SW480 (cell line): ENCODE results near the gene ERH.
A peak's percentile ranks its signal among the peaks of the same experiment; 100 is the strongest.
"Not testable (repeated sequence)": the region's sequence is repeated elsewhere in the genome, so short reads cannot be mapped to it uniquely, and the experiment has no call there.

Experiments used
- DNase-seq: peaks from one replicate; pipeline ENCODE4 v3.0.0-alpha.2; 2016; ENCODE audit warnings: low spot score

The ERH gene

DNA sequence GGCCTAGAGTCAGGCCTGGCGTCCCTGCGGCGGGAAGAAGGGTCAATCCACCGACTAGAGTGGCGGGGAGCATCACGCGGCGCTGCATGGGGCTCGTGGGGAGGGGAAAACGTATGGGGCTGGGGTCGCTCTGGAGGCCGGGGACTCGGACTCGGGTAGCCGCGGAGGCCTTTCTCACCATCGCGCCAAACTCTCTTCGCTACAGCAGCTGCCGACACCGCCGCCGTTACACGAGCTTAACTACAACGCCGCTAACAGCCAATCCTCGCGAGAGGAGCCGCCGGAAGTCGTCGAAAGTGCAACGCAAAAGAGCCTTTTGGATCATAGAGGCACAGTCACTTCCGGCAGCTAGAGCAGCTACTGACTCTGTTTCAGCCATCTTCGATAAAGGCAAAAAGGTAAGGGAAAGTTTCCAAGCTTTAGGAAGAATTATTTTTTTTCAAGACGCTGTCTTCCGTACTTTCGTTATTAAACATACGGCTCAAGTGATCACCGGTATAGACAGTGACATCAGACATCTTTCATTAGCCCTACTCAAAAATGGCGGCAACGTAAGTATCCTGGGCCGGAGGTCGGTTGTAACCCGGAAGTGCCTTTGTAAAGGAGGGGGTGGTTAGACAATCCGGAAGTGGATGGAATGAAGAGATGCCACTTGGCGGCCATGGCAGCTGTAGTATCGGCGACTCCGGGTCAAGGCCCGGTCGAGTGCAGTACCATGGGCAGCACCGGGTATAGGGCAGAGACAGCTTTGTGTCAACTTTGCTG is at the start of gene ERH, which contains the start of gene SLC39A9:
TSS of gene ERH (minus strand) at position 247 of the 765 bp plus-strand sequence. CDS start at position 181, 66 bp downstream.
TSS of gene SLC39A9 (plus strand) at position 640 of the 765 bp plus-strand sequence. CDS start 678 bp downstream, outside the sequence.
- DNase-seq = peak; percentile 99

- no peak for DNase-seq
These were observed 45.3 kb upstream of the ERH start for GRCh38 chr14:69443296-69443805.

GRCh38 chr14:69441948-69442347 is 43.8 kb upstream of the ERH start:
- DNase-seq = no peak

- no peak for DNase-seq
These were observed 41.6 kb upstream of the ERH start for GRCh38 chr14:69439521-69440270.

DNA sequence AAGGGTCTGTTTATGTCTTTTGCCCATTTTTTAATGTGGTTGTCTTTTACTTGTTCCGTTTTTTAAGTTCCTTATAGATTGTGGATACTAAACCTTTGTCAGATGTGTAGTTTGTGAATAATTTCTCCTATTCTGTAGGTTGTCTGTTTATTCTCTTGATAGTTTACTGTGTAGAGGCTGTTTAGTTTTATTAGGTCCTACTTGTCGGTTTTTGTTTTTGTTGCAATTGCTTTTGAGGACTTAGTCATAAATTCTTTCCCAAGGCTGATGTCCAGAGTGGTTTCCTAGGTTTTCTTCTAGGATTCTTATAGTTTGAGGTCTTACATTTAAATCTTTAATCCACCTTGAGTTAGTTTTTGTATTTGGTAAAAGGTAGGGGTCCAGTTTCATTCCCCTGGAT is 34.3 kb upstream of the ERH start:
- DNase-seq = no peak

GRCh38 chr14:69430306-69430939 is 32.3 kb upstream of the ERH start:
- DNase-seq = no peak

GRCh38 chr14:69429643-69430042 is 31.5 kb upstream of the ERH start:
- no peak for DNase-seq

DNA sequence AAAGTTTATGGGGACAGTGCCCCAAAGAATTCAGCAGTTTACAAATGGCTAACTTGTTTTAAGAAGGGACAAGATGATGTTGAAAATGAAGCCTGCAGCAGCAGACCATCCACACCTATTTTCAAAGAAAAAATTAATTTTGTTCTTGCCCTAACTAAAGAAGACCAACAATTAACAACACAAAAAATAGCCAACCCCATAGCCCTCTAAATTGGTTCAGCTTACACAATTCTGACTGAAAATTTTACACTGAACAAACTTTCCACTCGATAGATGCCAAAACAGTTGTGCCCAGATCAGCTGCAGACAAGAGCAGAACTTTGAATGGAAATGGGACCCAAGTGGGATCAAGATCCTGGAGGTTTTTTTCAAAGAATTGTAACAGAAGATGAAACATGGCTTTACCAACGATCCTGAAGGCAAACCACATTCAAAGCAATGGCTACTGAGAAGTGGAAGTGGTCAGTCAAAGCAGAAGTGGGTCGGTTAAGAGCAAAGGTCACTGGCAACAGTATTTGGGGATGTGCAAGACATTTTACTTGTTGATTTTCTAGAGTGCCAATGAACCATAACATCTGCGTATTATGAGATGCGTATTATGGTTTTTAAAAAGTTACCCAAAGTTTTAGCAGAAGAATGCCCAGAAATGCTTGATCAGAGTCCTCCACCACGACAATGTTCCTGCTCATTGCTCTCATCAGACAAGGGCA is 30.3 kb upstream of the ERH start:
- no peak for DNase-seq

- no peak for DNase-seq
These were observed 29.5 kb upstream of the ERH start for GRCh38 chr14:69427596-69427995.

- no peak for DNase-seq
These were observed 26.2 kb upstream of the ERH start for GRCh38 chr14:69424149-69424923.

GRCh38 chr14:69423279-69423678 is 25.2 kb upstream of the ERH start:
- no peak for DNase-seq

GRCh38 chr14:69416087-69416486 is 18.0 kb upstream of the ERH start:
- DNase-seq = not testable (repeated sequence)

DNA sequence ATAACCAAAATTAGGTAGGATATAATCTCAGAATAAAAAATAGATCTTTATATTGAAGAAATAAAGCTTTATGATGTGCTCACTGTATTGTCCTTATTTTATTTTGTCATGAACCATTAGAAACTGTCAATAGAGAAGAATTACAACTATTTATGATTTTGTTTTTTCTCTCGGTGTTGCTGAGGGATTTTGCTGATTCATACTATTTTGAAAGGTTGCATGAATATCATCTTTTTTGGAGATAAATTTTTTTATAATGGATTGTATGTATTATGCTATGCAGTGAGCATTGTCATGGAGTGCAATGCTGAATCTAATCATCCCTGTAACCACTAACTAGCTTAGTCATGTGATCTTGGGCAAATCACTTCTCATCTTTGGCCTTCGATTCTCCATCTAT is 15.4 kb upstream of the ERH start:
- DNase-seq = no peak

GRCh38 chr14:69408331-69408960 is 10.3 kb upstream of the ERH start:
- DNase-seq = no peak

GRCh38 chr14:69405762-69406161 is 7.7 kb upstream of the ERH start:
- no peak for DNase-seq

DNA sequence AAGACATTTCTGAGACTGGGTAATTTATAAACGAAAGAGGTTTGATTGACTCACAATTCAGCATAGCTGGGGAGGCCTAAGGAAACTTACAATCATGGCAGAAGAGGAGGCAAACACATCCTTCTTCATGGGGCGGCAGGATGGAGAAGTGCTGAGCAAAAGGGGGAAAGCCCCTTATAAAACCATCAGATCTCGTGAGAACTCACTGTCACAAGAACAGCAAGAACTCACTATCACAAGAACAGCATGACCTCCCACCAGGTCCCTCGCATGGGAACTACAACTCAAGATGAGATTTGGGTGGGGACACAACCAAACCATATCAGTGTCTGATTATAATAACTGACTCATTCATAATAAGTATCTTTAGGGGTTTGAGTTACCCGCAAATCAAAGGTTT is 6.8 kb upstream of the ERH start:
- no peak for DNase-seq

DNA sequence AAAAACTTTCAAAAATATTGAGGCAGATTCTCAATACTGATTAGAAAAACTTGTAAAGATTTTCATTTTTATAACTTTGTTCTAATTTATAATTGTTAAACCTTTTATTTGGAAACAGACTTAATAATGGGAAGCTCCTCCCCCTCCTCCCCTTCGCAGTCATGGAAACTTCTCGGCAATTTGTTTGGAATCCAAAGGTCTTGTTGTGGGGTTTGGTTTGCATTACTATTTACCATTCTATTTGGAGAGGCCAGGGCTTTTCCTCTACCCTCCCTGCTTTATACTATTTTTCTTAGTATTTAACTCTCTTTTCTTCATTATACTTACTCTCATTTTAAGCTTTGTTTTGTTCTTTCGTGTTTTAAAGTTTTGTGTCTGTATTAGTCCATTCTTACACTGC is 6.4 kb upstream of the ERH start:
- no peak for DNase-seq

- DNase-seq = no peak
These were observed 3.7 kb upstream of the ERH start for GRCh38 chr14:69401841-69402240.

DNA sequence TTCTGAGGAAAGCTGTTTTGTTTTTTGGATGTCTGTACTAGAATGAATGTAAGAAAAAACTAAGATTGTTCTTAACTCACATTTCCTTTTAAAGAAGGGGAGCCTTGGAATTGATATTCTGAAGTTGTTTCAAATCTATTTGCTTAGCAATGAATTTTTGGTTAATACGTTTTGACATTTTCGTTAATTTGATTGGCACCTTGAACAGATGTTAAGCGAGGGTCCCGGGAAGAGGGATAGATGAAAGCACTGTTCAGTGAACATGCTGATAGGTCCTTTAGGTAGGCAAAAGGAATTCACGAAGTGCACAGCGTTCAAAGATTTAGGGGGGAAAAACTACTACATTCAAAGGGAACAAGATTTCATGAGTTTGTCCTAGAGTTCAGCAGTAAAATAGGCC is 2.1 kb upstream of the ERH start:
- no peak for DNase-seq

GRCh38 chr14:69399750-69400149 is 1.7 kb upstream of the ERH start:
- no peak for DNase-seq

DNA sequence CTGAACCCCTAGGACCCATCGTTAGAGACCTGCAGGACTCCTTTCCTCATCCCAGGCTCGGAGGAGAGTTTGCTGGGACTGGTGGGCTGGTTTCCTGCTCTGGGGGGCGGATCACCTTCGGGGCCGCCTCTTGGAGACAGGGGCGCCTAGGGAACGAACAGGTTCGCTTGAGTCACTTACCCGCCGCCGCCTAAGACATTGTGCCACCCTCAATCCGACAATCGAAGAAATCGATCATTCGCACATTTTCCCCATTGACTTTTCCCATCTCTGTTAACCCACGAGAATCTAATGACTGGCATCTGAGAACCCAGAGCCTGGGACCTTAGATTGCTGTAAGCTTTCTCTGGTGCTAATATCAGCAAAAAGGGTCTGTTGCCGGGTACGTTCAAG is 715 bp upstream of the ERH start:
- DNase-seq = no peak
